Motor neuron (in vitro differentiated cells): ENCODE measurements around the gene OR10K1. TPM values are rescaled to one million over a fixed set of nuclear protein-coding genes. Genes with fewer than 3 reads are reported as not detected.

Experiments
- ATAC-seq, 8 experiments: fragments of 200-7000 bp; cut with Tn5 transposase; replicated peaks in 6 of 8; 2 replicates each; pipeline ENCODE4 v1.8.0; 2021; ENCODE audit warnings: mild to moderate bottlenecking in 8 of 8, moderate library complexity in 8 of 8
- H3K27ac ChIP-seq, 2 donors: fragments of 250-450 bp; sonication (Bioruptor Pico); 2 replicates each; pipeline ENCODE4 v1.9.0; 2021; ENCODE audit warnings: antibody characterized with exemption in 2 of 2, mild to moderate bottlenecking in 2 of 2, moderate library complexity in 1 of 2
- H3K4me1 ChIP-seq, 2 donors: fragments of 250-450 bp; sonication (Bioruptor Pico); replicated peaks in 1 of 2; 2 replicates each; pipeline ENCODE4 v1.6.1; 2021; ENCODE audit warnings: antibody characterized with exemption in 2 of 2, mild to moderate bottlenecking in 2 of 2, moderate library complexity in 1 of 2
- H3K4me3 ChIP-seq, 5 donors: fragments of 250-450 bp; sonication (Bioruptor Pico); 2 replicates each; pipeline ENCODE4 v1.9.0; 2021; ENCODE audit warnings: antibody characterized with exemption in 5 of 5, mild to moderate bottlenecking in 5 of 5, moderate library complexity in 4 of 5
- WGBS, 10 experiments: fragments of 450-650 bp; shearing (Covaris generic); methylation state at CpG; one replicate each; pipeline ENCODE4 v1.0.0; 2022; 5-methylcytosine and 5-hydroxymethylcytosine counted together
- in situ Hi-C, 9 experiments: fragments of 400-800 bp; cut with MboI; loops; one replicate each; pipeline ENCODE4 v1.15.0; 2021; ENCODE audit warnings: low sequenced_read_pairs in 9 of 9, low pct_unique_long_range_greater_than_20kb in 2 of 9; ENCODE audit not compliant: unreplicated experiment in 9 of 9
- total RNA-seq, 8 experiments: library from RNA; unstranded; fragments of 300-600 nt; gene quantifications; 2 replicates each; pipeline versions ENCODE4 v1.2.3 to v1.2.4, GENCODE V29; 2022

OR10K1 gene
- total RNA-seq, 8 experiments from 2014 or later = 0.15 to 1.3 (median 0.38) TPM; not detected in 3

GRCh38 chr1:158491316-158491715 lies 29.7 kb downstream of the OR10K1 start:
- WGBS, 10 experiments = 0 to 62% (median 23%) methylated on average over 2 to 3 of the region's 3 CpGs; no CpG with 5 or more reads in 2 of the 10 experiments
- ATAC-seq = no peak
- no peak overlapping the region for H3K4me3 ChIP-seq

DNA sequence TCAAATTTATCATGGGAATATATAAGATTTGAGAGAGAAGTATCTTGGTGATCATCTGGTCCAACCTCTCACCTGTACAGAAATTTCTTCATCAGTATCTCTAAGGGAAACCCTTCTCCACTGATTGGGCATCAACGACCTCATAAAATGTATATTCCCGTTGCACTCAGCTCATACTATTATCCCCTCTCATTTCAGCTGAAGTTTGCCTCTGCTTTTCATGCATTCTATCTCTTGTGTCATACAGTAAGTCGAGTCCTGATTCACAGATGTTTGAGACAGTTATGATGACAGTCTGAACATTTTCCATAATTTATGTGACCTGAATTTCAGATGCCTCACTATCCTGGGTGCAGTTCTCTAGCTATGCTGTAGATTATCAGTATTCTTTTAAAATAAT lies 31.4 kb downstream of the OR10K1 start:
- WGBS, 10 experiments = 0 to 94% (median 61%) methylated on average over 1 to 3 of the region's 3 CpGs; no CpG with 5 or more reads in 1 of the 10 experiments
- in situ Hi-C loops = no loop called here
- Histone ChIP-seq H3K4me3 (no peak overlapping the region), H3K27ac (no peak overlapping the region), H3K4me1 (no peaks in the 10 kb centered on the region)
- no peak for ATAC-seq

More at GRCh38 chr1:158491316-158491715, 29.7 kb downstream of the OR10K1 start:
- H3K27ac ChIP-seq = no peak overlapping the region
- in situ Hi-C loops = no loop called here
- no peaks in the 10 kb centered on the region for H3K4me1 ChIP-seq

DNA sequence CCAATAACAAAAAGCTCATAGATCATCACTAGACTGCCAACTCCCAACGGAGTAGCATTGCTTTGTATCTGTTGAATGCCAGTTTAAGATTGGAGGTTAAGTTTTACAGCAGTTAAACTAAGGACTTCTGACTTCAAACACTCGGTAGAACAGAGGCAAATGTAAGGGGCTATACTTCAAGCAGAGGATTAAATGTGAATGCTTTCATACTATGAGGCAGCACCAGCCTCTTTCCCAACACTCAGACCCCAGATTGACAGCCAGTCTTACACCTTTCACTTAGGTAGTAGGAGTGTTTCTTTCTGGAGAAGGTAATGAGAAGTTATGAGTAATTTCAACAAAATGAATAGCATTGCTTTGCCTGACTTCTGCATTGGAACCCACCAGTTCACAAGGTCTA lies 33.2 kb downstream of the OR10K1 start:
- Histone ChIP-seq H3K27ac (no peak overlapping the region), H3K4me3 (no peak overlapping the region), H3K4me1 (no peaks in the 10 kb centered on the region)
- 0 to 20% (median 0%) methylated on average over 1 to 2 of the region's 2 CpGs; no CpG with 5 or more reads in 2 of the 10 experiments for whole genome bisulfite sequencing, 10 experiments
- in situ Hi-C loops = no loop called here
- no peak for ATAC-seq

DNA sequence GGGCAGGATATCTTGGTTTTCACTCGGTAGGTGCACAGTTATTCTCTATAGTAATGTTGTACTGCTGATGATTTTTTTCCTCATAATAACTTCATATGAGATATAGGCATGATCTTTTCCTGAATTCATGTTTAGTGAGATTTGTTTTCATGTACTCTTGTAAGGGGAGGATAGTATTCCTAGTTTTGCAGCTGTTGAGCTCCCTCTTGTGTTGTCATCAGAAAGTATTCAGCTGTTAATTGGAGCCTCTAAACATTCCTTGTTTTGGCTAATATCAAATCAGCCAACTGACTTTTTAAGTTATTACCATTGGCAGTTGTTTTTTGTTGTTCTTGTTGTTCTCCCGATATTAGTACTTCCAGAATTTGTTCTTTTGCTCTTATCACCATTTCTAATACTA lies 34.7 kb downstream of the OR10K1 start:
- H3K27ac ChIP-seq = no peak overlapping the region
- in situ Hi-C loops = no loop called here
- ATAC-seq = peak in 3 of 8 experiments; percentile 37 to 54 (median 54)
- WGBS, 10 experiments = 0 to 33% (median 9%) methylated on average over 1 to 2 of the region's 2 CpGs
- no peaks in the 10 kb centered on the region for H3K4me1 ChIP-seq
- no peak overlapping the region for H3K4me3 ChIP-seq

DNA sequence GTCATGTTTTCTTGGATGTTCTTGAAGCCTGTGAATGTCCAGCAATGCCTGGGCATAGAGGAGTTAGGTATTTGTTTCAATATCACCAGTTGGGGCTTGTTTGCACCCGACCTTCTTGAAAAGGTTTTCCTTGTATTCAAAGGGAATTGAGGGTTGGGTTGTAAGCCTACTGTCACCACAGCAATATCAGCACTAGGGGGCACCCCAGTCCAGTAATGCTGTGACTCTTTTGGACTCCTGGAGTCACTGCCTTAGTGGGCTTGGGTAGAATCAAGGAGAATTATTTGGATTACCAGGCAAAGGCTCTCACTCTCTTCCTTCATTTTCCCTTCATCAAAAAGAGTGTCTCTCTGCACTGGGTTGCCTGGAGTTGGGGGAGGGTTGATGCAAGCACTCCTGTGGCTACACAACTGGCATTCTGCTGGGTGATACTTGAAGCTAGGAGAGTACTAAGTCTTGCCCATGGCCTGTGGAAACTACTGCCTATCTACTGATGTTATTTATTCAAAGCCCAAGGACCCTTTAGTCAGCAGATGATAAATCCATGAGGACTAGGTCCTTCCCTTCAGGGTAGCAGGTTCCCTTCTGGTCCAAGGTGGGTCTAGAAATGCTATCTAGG lies 44.8 kb downstream of the OR10K1 start:
- in situ Hi-C loops = loop anchor here in 1 of 9 experiments (25.0 kb wide), 1 partner anchor 294 kb away; no protein-coding TSS in a partner anchor
- H3K27ac ChIP-seq = no peak overlapping the region
- WGBS, 10 experiments = 0 to 60% (median 10%) methylated on average over 1 of the region's 1 CpG; no CpG with 5 or more reads in 5 of the 10 experiments
- peak in 3 of 8 experiments; percentile 76 to 85 (median 81) for ATAC-seq
- no peaks in the 10 kb centered on the region for H3K4me1 ChIP-seq
- no peak overlapping the region for H3K4me3 ChIP-seq

- in situ Hi-C loops = loop anchor here in 1 of 9 experiments (25.0 kb wide), 1 partner anchor 295 kb away; no protein-coding TSS in a partner anchor
- ATAC-seq = no peak
Measured at GRCh38 chr1:158507511-158507910, 45.9 kb downstream of the OR10K1 start.

GRCh38 chr1:158509471-158510156 lies 48.0 kb downstream of the OR10K1 start:
- Histone ChIP-seq H3K4me1 (no peaks in the 10 kb centered on the region), H3K27ac (no peak overlapping the region), H3K4me3 (no peak overlapping the region)
- 0 to 49% (median 10%) methylated on average over 1 to 4 of the region's 4 CpGs for WGBS, 10 experiments
- no peak for ATAC-seq
- in situ Hi-C loops = loop anchor here in 1 of 9 experiments (25.0 kb wide), 1 partner anchor 297 kb away; no protein-coding TSS in a partner anchor

More at GRCh38 chr1:158507511-158507910, 45.9 kb downstream of the OR10K1 start:
- no peak overlapping the region for H3K27ac ChIP-seq
- H3K4me1 ChIP-seq = no peaks in the 10 kb centered on the region
- H3K4me3 ChIP-seq = no peak overlapping the region
- 0 to 100% (median 71%) methylated on average over 1 to 2 of the region's 2 CpGs for WGBS, 10 experiments

- ATAC-seq = no peak
- in situ Hi-C loops = loop anchor here in 1 of 9 experiments (25.0 kb wide), 1 partner anchor 305 kb away; no protein-coding TSS in a partner anchor
Measured at GRCh38 chr1:158516966-158517365, 55.3 kb downstream of the OR10K1 start.

More at GRCh38 chr1:158516966-158517365, 55.3 kb downstream of the OR10K1 start:
- no peak overlapping the region for H3K27ac ChIP-seq
- H3K4me1 ChIP-seq = no peaks in the 10 kb centered on the region
- no peak overlapping the region for H3K4me3 ChIP-seq

Other genes starting within 250 kb of the OR10K1 start
- under 1 TPM in 2 of 8 experiments, not detected in 6; 0.17 to 0.47 TPM for gene CD1A, start 207.4 kb upstream of the OR10K1 start, total RNA-seq
- under 1 TPM in 1 of 8 experiments, not detected in 7; 0.62 TPM for gene CD1C, start 171.9 kb upstream of the OR10K1 start, total RNA-seq
- gene CD1B, start 130.3 kb upstream of the OR10K1 start, total RNA-seq = under 1 TPM in 1 of 8 experiments, not detected in 7; 0.24 TPM
- under 1 TPM in 2 of 8 experiments, not detected in 6; 0.21 to 0.76 TPM for gene CD1E, start 107.9 kb upstream of the OR10K1 start, total RNA-seq
- under 1 TPM in 3 of 8 experiments, not detected in 5; 0.23 to 0.43 (median 0.29) TPM for gene OR10T2, start 62.4 kb upstream of the OR10K1 start, total RNA-seq
- 1 to 10 TPM in 1 of 8 experiments, under 1 TPM in 3, not detected in 4; 0.09 to 1.3 (median 0.28) TPM for gene OR10K2, start 35.6 kb upstream of the OR10K1 start, total RNA-seq
- gene OR10R2, start 10.4 kb downstream of the OR10K1 start, total RNA-seq = not detected
- gene OR6Y1, start 92.6 kb downstream of the OR10K1 start, total RNA-seq = under 1 TPM in 5 of 8 experiments, not detected in 3; 0.09 to 0.81 (median 0.21) TPM
- gene OR6P1, start 108.7 kb downstream of the OR10K1 start, total RNA-seq = 1 to 10 TPM in 1 of 8 experiments, under 1 TPM in 3, not detected in 4; 0.08 to 1.0 (median 0.45) TPM
- under 1 TPM in 3 of 8 experiments, not detected in 5; 0.21 to 1.00 (median 0.49) TPM for gene OR10X1, start 118.1 kb downstream of the OR10K1 start, total RNA-seq
- 1 to 10 TPM in 1 of 8 experiments, under 1 TPM in 4, not detected in 3; 0.10 to 1.1 (median 0.23) TPM for gene OR10Z1, start 143.4 kb downstream of the OR10K1 start, total RNA-seq
- 1 to 10 TPM in 1 of 8 experiments, under 1 TPM in 4, not detected in 3; 0.17 to 1.1 (median 0.46) TPM for gene SPTA1, start 224.9 kb downstream of the OR10K1 start, total RNA-seq
- under 1 TPM in 1 of 8 experiments, not detected in 7; 0.62 TPM for gene OR6K2, start 238.8 kb downstream of the OR10K1 start, total RNA-seq